ENCODE results near the gene CCDC122.

The CCDC122 gene

GRCh38 chr13:43877766-43878165 is 1.8 kb downstream of the CCDC122 start:
- TF ChIP-seq, protein P1, sequence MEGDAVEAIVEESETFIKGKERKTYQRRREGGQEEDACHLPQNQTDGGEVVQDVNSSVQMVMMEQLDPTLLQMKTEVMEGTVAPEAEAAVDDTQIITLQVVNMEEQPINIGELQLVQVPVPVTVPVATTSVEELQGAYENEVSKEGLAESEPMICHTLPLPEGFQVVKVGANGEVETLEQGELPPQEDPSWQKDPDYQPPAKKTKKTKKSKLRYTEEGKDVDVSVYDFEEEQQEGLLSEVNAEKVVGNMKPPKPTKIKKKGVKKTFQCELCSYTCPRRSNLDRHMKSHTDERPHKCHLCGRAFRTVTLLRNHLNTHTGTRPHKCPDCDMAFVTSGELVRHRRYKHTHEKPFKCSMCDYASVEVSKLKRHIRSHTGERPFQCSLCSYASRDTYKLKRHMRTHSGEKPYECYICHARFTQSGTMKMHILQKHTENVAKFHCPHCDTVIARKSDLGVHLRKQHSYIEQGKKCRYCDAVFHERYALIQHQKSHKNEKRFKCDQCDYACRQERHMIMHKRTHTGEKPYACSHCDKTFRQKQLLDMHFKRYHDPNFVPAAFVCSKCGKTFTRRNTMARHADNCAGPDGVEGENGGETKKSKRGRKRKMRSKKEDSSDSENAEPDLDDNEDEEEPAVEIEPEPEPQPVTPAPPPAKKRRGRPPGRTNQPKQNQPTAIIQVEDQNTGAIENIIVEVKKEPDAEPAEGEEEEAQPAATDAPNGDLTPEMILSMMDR (IDR thresholded peaks at IDR 0.05; ENCODE audit: low read depth, low read length, missing control alignments) = no peak
- no peak overlapping the region for H3K4me3 ChIP-seq (replicated peaks; ENCODE audit: low read depth, low read length)
- no peak for DNase-seq (ENCODE audit: extremely low read depth, low read depth)

DNA sequence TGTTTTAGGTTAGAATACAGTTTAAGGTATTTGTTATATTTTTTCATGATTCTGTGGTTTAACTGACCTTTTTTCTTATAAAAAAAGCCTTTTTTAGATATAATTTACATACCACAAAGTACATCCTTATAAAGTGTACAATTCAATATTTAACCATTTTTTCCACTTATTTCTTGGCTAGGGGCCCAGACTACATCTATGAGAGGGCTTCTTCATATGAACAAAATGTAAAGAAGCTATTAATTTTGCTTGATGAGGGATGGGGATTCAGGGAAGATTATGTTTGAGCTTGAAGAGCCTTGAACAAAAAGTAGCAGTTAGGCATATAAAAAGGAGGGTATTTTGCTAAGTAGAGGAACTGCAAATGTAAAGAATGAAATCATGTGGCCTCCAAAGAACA is 2.2 kb downstream of the CCDC122 start:
- no peak overlapping the region for H3K4me3 ChIP-seq (replicated peaks; ENCODE audit: low read depth, low read length)
- no peak for DNase-seq (ENCODE audit: extremely low read depth, low read depth)
- TF ChIP-seq, protein P1 (IDR thresholded peaks at IDR 0.05; ENCODE audit: low read depth, low read length, missing control alignments) = no peak

- TF ChIP-seq, protein P1 (IDR thresholded peaks at IDR 0.05; ENCODE audit: low read depth, low read length, missing control alignments) = no peak
These were observed 3.2 kb downstream of the CCDC122 start for GRCh38 chr13:43876366-43876765.

GRCh38 chr13:43874504-43875092 is 4.9 kb downstream of the CCDC122 start:
- no peak overlapping the region for H3K4me3 ChIP-seq (replicated peaks; ENCODE audit: low read depth, low read length)
- DNase-seq (ENCODE audit: extremely low read depth, low read depth) = no peak
- TF ChIP-seq, protein P1 (IDR thresholded peaks at IDR 0.05; ENCODE audit: low read depth, low read length, missing control alignments) = no peak

More at GRCh38 chr13:43876366-43876765, 3.2 kb downstream of the CCDC122 start:
- H3K4me3 ChIP-seq (replicated peaks; ENCODE audit: low read depth, low read length) = no peak overlapping the region
- no peak for DNase-seq (ENCODE audit: extremely low read depth, low read depth)

DNA sequence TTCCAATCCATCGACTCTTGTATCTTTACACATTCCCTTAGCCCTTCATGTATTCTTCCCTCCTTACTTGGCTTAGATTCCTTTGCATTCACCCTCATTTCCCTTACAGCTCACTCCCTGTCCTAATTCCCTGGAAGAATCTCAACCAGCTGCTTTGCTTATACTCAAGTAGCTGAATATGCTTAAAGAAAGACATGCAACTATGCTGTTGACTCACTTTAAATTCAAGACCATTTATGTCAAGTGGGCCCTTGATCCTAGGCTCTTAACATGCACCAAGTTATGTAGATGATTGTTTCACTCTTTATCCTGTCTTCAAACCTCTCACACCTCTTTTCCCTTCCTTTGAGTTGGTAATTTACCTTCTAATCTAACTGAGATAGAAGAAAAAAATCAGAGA is 7.4 kb downstream of the CCDC122 start:
- no peak overlapping the region for H3K4me3 ChIP-seq (replicated peaks; ENCODE audit: low read depth, low read length)
- TF ChIP-seq, protein P1 (IDR thresholded peaks at IDR 0.05; ENCODE audit: low read depth, low read length, missing control alignments) = no peak
- DNase-seq (ENCODE audit: extremely low read depth, low read depth) = no peak

- H3K4me3 ChIP-seq (replicated peaks; ENCODE audit: low read depth, low read length) = no peak overlapping the region
- TF ChIP-seq, protein P1 (IDR thresholded peaks at IDR 0.05; ENCODE audit: low read depth, low read length, missing control alignments) = no peak
- no peak for DNase-seq (ENCODE audit: extremely low read depth, low read depth)
These were observed 13.6 kb downstream of the CCDC122 start for GRCh38 chr13:43865892-43866291.

GRCh38 chr13:43864921-43865320 is 14.6 kb downstream of the CCDC122 start:
- no peak for DNase-seq (ENCODE audit: extremely low read depth, low read depth)
- no peak overlapping the region for H3K4me3 ChIP-seq (replicated peaks; ENCODE audit: low read depth, low read length)
- TF ChIP-seq, protein P1 (IDR thresholded peaks at IDR 0.05; ENCODE audit: low read depth, low read length, missing control alignments) = no peak
